Measurements from ENCODE around the gene ARAP2. TPM values are rescaled to one million over a fixed set of nuclear protein-coding genes. Genes with fewer than 3 reads are reported as not detected.

Gene ARAP2
- total and polyA plus RNA-seq, 2 experiments from 2014 or later: 0.70 to 2.6 TPM

DNA sequence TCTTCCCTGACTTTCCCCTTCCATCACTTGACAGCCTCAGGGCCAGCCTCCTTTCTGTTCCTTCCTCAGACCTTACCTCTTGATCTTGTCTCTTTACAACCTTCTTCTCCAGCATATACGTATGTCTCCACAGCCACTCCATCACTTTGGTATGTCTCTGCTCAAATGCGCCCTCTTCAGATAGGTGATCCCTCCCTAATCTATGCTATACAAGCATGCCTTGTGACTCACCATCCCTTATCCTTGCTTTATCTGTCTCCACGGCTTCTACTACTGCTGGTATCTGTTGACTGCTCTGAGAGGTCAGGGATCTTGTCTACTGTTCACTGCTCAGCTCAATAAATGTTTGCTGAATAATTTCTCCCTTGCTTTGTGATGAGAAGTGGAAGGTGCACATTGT lies 9.0 kb downstream of the ARAP2 start:
- Histone ChIP-seq H3K36me3 (no peaks in the 10 kb centered on the region), H3K27ac (no peak overlapping the region), H3K4me1 (ENCODE audit: low read depth) (no peaks in the 10 kb centered on the region), H3K4me3 (no peak overlapping the region), H3K9me3 (ENCODE audit: low read depth) (no peaks in the 10 kb centered on the region), H3K27me3 (no peaks in the 10 kb centered on the region)
- TF ChIP-seq, protein P1, sequence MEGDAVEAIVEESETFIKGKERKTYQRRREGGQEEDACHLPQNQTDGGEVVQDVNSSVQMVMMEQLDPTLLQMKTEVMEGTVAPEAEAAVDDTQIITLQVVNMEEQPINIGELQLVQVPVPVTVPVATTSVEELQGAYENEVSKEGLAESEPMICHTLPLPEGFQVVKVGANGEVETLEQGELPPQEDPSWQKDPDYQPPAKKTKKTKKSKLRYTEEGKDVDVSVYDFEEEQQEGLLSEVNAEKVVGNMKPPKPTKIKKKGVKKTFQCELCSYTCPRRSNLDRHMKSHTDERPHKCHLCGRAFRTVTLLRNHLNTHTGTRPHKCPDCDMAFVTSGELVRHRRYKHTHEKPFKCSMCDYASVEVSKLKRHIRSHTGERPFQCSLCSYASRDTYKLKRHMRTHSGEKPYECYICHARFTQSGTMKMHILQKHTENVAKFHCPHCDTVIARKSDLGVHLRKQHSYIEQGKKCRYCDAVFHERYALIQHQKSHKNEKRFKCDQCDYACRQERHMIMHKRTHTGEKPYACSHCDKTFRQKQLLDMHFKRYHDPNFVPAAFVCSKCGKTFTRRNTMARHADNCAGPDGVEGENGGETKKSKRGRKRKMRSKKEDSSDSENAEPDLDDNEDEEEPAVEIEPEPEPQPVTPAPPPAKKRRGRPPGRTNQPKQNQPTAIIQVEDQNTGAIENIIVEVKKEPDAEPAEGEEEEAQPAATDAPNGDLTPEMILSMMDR (IDR thresholded peaks at IDR 0.05; ENCODE audit: low read depth, low read length): no peak
- DNase-seq (ENCODE audit: low read depth in 1 of 2, low spot score in 1 of 2): no peak

DNA sequence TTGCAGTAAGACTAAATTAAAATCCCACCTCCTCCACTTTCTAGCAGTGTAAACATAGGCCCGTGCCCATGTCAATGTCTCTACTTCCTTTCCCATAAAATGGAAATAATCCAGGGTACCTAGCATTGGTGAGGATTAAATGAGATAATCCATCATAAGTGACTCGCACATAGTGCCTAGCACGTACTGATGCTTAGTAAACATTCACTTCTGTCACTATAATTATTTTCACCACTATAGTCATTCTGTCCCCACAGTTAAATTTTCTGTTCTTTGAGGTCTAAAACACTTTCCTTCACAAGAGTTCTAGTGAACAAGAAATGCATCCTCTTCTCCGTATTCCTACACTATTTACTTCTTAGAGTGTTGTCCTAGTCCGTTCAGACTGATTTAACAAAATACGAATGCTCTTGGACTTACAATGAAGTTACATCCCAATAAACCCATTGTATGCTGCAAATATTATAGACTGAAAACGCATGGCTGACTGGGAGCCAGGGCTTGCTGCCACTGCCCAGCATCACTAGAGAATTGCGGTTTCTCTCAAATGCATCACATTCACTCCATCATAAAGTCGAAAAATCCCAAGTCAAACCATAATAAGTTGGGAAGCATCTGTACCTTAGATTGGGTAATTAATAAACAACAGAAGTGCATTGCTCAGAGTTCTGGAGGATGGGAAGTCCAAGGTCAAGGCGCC lies 10.6 kb downstream of the ARAP2 start:
- H3K27ac ChIP-seq: no peak overlapping the region
- H3K27me3 ChIP-seq: no peaks in the 10 kb centered on the region
- no peak overlapping the region for H3K4me3 ChIP-seq
- H3K9me3 ChIP-seq (ENCODE audit: low read depth): no peaks in the 10 kb centered on the region
- TF ChIP-seq, protein P1 (IDR thresholded peaks at IDR 0.05; ENCODE audit: low read depth, low read length): no peak
- no peaks in the 10 kb centered on the region for H3K4me1 ChIP-seq (ENCODE audit: low read depth)
- DNase-seq (ENCODE audit: low read depth in 1 of 2, low spot score in 1 of 2): no peak
- H3K36me3 ChIP-seq: no peaks in the 10 kb centered on the region

DNA sequence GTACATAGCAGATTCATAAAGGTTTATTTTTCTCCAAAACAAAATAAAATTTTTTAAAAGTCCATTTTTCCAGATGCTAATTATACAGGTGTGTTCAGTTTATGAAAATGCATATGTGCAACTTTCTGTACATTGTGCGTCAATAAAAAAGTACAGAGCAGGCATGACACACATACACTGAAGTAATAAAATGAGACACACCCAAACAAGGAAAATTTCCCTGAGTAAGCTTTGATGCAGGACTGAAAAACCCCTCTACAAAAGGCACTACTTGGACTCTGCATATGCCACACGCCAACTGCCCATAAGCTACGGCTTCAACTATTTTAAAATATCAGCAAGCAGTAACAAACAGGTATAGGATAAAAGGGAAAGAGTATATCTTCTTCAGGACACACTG lies 13.8 kb downstream of the ARAP2 start:
- H3K36me3 ChIP-seq: no peaks in the 10 kb centered on the region
- H3K27ac ChIP-seq: no peak overlapping the region
- H3K4me3 ChIP-seq: no peak overlapping the region
- no peak for DNase-seq (ENCODE audit: low read depth in 1 of 2, low spot score in 1 of 2)
- TF ChIP-seq, protein P1 (IDR thresholded peaks at IDR 0.05; ENCODE audit: low read depth, low read length): no peak
- H3K4me1 ChIP-seq (ENCODE audit: low read depth): no peaks in the 10 kb centered on the region
- H3K9me3 ChIP-seq (ENCODE audit: low read depth): no peaks in the 10 kb centered on the region
- H3K27me3 ChIP-seq: no peaks in the 10 kb centered on the region

DNA sequence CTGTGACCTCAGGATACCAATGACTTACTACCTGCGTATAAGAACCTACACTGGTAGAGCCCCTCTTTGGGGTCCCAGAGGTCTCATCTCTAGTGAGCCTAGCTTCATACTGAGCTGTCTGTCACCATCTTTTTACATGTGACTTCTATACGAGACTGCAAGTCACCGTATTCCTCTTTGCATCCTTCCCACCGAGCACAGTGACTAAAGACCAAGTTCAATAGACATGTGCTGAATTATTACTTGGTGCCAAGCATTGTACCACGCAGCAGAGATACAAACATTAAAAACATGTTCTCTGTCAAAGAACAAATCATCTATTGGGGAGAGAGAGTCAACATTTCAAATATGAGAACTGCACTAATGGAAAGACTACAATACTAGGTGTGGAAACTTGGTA lies 16.4 kb downstream of the ARAP2 start:
- Histone ChIP-seq H3K4me3 (no peak overlapping the region), H3K9me3 (ENCODE audit: low read depth) (no peaks in the 10 kb centered on the region), H3K36me3 (no peaks in the 10 kb centered on the region), H3K27ac (no peak overlapping the region), H3K27me3 (no peaks in the 10 kb centered on the region), H3K4me1 (ENCODE audit: low read depth) (no peaks in the 10 kb centered on the region)
- DNase-seq (ENCODE audit: low read depth in 1 of 2, low spot score in 1 of 2): no peak
- TF ChIP-seq, protein P1 (IDR thresholded peaks at IDR 0.05; ENCODE audit: low read depth, low read length): no peak

DNA sequence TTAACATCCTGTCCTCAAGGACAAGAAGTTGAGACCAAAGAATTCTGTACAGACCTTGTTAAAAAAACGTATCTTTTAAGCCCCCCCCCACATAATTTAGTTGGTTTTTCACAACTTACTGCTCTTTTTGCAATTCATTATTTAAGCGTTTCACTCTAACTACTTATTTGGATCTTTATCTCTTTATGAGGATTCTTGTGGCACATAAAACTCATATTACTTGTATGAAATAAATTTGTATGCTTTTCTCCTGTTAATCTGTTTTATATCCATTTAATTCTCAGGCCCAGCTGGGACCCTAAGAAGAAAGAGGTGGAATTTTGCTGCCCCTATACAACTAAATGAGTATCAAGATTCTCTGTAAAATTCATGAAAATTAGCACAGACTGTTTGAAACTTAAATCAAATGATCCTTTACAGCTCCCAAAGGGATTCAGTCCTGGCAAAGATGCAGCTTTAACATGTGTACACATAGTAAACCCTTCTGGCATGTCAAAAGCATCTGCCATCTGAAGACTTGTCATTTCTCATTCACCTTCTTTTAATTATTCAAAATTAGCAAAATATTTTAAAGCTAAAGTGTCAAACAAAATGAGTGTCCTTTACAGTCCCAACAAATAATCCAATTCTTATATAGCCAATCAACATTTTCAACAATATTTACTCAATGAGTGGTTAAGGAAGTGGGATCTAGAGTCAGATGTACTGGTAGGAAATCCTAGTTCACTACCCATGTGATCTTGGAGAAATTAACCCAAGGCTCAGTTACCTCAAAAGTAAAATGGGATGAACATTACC lies 17.7 kb downstream of the ARAP2 start:
- no peaks in the 10 kb centered on the region for H3K9me3 ChIP-seq (ENCODE audit: low read depth)
- H3K36me3 ChIP-seq: no peaks in the 10 kb centered on the region
- no peak for DNase-seq (ENCODE audit: low read depth in 1 of 2, low spot score in 1 of 2)
- H3K27ac ChIP-seq: no peak overlapping the region
- no peaks in the 10 kb centered on the region for H3K4me1 ChIP-seq (ENCODE audit: low read depth)
- TF ChIP-seq, protein P1 (IDR thresholded peaks at IDR 0.05; ENCODE audit: low read depth, low read length): no peak
- no peaks in the 10 kb centered on the region for H3K27me3 ChIP-seq
- no peak overlapping the region for H3K4me3 ChIP-seq

All from cardiac muscle cell (in vitro differentiated cells and primary cell).